Brain pericyte (primary cell): ENCODE measurements around the gene PPP1R1C.

Experiments
- DNase-seq: peaks from one replicate; pipeline ENCODE4 v3.0.0-alpha.2; 2012; ENCODE audit warnings: low read depth, low spot score

Gene PPP1R1C

DNA sequence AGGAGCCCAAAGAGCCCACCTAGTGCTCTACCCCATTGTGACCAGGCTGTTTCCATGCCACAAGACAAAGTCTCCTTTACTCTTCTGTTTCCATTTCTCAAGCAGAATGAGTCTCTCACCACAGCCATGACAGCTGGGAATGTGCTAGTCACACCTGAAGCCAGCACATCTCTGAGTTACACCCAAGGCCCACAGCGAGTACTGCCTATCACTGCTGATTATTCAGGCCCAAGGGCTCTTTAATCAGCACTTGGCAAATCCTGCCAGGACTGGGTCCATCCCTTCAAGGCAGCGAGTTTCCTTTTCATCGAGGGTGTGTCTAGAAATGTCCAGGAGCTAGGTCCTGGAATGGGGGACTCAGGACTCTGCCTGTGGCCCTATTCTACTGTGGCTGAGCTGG lies 14.6 kb upstream of the PPP1R1C start:
- no peak for DNase-seq

DNA sequence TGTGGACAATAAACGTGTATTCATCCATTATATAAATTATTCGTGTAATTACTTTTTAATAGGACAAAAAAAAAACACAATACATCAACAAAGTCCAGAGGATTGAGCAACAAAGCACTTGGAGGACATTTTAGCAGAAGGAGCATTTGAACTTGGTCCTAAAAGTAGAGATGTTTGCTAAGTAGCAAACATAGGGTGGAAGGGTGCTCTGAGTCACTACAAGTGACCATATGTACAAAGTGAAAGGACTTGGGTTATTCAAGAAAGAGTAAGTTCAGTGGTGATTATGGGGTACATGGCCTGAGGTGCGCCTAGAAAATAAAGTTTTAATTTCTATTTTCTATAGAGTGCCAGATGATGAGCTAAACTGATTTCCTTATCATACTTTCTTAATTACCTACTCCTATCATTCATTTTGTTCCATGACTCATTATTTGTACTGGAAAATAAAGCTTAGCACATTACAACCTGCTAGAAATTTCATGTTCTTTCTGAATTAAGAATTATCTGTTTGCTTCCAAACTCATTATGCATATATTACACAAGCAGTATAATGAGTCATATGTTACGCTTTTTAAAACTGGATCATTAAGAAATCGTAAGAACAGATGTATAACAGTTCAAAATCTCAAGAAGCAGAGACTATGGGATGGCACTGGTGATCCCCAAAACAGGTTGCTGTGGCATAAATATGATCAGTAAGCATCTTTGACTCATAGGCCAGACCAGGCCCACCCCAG lies 13.1 kb upstream of the PPP1R1C start:
- no peak for DNase-seq

DNA sequence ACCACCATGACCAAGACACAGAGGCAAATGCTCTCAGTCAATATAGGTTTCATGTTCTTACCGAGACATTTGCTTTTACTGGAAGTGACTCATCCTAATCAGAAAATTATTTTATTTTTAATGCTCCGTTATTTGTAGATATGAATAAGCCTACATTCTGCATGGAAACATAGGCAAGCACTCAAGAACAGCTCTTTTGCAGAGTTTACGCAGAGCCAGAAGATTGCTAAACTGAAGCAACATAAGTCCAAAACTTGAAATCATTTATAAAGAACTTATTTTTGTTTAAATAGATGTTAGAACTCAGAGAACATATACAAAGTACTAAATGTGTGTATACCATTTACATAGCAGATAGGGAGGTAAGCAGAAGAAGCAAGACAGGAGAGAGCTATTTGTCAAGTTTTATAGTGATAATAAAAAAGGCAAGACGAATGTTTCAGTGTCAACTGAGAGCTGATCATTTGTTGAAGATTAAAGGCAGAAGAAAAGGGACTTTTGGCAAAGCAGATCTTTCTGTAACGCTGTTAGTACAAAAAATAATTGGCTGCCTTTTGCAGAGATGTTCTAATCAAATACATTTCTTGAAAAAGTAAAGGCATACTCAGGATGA lies 12.4 kb upstream of the PPP1R1C start:
- DNase-seq, result no peak

DNA sequence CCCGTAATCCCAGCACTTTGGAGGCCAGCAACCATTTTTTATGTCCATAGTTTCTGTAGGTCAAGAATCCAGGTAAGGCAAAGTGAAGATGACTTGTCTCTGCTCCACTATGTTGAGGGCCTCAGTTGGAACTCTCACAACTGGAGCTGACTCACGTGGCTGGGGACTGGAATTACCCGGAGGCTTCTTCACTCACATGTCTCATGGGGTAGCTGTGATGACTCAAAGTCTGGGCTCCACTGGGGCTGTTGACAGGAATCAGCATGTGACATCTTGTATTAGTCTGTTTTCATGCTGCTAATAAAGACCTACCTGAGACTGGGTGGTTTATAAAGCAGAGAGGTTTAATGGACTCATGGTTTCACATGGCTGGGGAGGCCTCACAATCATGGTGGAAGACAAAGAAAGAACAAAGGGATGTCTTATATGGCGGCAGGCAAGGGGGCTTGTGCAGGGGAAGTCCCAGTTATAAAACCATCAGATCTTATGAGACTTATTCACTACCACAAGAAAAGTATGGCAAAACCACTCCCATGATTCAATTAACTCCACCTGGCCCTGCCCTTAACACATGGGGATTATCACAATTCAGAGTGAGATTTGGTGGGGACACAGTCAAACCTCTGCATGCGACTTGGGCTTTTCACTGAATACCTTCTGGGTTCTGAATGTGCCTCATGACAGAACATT lies 7.8 kb upstream of the PPP1R1C start:
- no peak for DNase-seq

DNA sequence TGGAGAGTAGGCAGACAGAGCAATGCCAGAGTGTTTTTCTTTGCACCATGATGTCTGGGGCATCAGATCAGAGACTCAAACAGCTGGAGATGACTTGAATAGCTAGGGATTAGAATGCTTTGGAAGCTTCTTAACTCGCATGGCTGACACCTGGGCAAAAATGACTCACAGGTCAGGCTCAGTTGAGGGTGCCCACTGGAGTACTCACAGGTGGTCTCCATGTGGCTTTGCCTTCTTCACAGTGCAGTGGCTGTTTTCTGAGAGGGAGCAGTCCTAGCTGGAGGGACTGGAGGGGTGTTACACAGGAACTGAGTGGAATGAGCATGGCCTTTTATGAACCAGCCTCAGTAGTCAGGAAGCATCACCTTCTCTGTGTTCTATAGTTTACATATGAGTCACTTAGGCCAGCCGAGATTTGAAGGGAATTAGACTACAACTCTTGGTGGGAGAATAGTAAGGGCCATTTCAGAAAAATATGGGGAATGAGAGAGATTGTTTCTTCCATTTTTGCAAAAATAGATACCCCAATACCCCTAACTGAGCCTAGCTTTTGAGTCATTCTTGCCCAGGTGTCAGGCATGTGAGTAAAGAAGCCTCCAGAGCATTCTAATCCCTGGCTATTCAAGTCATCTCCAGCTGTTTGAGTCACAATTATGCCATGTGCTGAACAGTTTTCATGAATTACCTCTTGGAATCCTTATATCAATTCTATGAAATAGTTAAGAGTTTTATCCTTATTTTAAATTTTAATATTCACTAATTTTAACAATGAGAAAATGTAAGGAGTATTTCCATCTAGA lies 7.1 kb upstream of the PPP1R1C start:
- no peak for DNase-seq

DNA sequence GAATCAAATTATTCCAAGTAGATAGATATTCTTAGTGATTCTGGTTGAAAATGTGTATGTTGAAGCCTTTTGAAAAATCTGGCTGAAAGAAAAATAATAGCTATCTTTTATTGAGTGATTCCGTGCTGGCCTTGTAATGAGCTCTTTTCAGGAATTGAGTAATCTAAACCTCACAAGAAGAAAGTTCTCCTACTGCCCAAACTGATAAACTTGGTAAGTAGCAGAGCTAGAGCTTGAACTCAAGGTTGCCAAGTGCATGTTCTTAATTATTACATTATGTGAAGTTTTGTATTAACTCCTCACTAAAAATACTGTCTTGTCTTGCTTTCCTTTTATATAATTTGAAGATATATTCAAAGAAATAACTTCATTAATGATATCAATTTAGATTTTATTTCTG lies 1.6 kb upstream of the PPP1R1C start:
- no peak for DNase-seq

DNA sequence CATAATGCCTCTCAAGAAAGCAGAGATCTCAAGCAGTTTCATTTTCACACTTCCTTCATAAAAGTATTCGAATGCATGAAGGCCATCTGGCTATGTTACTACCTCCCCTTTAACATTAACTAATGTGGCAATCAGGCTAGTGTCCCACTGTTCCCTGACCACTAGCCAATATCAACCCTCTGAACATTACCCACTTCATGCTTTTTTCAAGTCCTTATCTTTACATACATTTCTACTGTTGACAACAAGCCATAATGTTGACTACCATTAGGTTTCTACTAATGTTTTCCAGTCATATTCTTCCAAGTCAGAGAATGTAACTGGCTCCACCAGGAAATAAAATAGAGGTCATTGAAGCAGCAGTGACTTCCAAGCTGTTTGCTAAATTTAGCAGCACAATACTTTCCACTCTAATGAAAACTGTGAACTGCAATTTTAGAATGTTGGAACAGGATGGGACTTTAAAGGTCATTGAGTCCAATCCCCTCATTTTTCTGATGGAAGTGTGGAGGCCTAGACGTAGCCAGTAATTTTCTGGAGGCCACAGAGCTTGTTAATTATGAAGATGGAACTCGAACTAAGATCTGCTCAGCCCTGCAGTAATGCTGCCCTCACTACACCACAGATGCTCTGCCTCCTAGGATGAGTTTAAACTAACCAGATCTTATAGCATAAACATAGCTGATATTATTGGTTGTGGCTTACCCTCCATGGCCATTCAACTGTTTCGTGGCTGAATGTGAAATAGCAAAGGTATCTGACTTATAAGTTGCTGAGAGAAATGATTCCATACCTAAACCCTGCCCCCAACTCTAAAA lies 630 bp upstream of the PPP1R1C start:
- no peak for DNase-seq

DNA sequence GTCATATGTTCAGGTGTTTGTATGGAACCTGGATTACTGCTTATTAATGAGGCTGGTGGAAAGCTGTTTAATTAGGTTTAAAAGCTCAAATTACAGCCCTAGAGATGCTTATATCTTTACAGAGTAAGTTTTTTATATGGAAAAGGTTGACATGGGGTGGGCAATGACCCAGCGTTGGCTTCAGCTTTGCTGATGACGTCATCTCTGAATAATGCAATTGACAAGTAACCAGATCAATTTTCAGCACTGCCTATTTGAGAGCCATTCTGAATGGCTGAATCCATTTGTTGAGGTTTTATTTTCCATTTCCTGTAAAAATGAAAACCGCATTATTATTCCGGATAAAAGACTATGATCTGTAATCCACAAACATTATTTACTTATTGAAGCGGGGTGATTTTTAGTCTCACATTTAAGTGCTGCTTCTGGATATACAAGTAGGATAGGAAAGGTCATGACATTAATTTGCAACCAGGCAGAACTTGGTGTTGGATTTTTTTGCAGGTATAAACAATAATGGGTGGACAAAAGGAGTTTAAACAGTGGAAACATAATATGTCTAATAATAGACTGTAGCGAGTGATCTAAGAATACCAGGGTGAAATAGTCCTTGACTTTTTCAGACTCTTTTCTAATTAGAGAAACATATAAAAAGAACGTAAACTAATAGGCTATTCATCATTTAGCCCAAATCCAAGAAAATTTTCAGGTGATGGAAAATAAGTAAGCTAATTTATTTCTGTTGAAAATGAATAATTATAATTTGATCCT lies 2.7 kb downstream of the PPP1R1C start:
- DNase-seq, result no peak

DNA sequence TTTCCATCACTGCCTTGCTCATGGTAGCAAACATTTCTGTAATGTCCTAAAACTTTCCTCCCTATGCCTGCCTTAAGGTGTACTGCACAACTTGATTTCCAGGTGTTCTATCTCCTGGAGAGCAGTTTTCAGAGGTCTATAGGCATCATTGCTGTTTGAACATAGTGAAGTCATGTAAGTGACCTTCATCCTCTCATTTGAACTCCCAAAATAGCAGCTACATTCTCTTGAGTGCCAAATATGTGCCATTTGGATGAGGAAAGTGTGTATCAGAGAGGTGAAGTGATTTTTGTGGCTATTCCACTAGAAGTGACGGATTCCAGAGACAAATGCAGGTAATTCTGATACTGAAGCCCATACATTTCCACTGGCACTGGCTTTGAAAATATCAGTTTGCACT lies 3.4 kb downstream of the PPP1R1C start:
- DNase-seq, result no peak

DNA sequence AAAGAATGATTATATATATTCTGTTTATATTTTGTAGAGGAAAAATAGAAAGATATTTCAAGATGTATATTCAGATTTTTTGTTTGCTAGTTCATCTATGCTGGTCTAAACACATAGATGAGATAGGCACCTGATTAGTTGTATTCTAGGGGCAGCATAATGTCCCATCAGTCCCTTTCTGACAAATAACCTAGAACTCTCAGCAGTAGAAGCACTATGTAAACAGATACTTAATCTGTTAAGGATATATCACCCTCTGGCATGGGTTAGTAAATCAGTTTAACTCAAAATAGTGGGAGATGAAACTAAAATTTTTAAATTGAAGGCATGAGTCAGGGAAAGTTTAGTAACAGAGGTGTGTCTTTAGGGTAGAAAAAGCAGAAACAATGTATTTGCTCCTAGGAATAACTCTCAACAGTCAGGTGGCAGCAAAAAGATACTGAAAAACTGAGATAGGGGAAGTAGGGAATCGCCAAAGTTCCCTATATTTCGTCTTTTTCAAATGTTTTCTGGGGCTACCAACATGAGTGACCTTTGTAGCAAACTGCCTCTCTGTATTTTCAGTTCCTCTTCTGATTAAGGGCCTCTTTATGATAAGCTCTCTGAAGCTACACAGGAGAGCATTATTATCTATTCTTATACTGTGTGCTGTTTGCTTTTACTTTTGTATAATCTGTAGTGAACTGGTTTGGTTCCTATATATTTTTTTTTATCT lies 5.7 kb downstream of the PPP1R1C start:
- DNase-seq, result no peak

DNA sequence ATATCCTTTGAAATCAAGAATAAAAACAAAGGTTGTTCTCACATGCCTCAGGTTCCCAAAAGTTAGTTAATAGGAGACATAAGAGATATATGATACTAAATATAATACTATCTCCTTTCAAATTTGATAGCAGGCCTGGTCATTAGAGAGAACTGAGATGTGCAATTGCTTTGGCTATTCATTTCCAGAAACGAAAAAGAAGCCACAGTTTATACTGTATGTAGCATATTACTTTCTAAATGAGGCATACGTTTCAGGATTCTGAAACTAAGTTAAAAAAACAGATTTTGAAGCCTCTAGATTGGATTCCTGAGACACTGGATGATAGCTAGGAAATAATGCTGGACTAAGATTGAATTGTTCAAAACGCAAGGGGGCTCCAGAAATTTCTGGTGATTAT lies 7.1 kb downstream of the PPP1R1C start:
- no peak for DNase-seq

DNA sequence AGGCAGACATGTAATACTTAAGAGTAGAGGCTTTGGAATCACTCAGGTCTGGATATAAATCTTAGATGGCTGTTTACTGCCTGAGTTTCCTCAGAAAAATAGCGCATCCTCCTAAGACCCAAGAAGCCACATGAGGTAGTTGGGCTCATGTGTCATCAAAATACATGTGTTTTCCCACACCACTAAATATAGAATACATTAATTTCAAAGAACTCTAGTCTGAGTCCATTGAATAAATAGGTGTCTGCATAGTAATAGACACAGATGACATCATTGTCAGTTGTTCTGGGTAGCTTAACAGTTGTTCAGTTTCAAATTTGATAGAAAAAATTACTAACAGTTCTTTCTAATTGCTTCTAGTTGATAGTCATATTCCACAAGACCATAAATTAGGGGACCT lies 9.6 kb downstream of the PPP1R1C start:
- no peak for DNase-seq

DNA sequence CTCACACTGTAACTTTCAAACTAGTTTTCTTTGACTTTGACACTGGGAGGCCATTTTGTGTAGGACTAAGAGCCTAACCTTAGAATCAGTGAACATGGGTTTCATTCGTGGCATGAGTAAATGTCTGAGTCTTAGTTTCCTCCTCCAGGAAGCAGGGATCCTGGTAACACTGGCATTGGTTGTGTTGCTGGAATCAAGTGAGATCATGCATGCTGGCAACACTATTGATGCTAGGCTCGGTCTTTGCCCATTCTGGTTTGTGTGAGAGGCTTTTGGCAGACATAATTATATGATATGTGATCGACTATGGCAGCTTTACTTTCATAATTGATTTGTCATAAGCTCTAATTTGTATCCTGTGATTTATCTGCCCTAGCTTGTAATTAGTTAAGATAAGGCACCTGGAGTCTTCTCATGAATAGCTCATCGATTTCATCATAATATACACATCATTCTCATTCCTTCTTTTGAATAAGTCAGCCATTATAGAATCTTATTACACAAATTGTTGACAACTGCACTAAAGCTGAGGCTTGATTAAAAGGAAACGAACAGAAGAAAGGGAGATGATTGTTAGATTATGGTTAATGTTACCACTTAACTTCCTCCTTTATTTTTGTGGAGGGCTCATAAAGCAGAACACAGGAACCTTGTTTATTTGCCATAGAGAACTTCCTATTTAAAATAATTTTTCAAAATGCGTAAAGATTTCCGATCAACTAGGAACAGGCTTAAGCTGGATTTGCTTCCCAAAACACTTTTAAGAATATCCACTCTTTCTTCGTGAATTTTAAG lies 12.6 kb downstream of the PPP1R1C start:
- no peak for DNase-seq

DNA sequence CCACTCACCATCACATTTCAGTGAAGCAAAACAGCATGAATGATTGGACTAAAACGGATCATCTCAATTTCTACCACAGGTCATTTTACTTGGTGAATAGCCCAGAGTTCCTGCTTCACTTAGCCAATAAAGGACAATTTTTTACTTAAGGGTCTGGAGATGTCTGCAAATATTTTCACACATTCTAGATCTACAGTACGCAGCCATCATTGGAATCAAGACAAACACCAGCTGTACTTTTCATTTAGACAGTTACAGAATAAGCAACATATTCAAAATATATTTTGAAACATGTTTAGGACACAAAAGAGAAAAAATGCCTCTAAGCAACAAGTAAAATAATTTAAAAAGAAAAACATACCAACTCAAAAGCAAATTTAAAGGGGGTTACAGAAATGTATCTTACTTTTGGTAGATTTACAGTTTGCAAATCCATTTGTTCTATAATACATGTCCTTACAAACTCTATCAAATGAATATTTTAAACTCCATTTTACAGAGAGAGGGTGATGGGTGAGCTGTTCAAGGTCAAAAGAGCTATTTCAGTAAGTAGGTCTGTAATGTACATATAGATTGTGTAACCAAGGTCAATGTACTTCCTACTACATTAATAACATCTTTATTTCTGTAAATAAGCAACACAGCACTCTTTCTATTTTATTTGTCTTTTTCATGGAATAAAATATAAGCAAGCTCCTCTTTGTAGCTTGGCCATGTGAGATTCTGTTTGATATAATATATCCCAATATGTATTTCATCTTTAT lies 13.4 kb downstream of the PPP1R1C start:
- DNase-seq, result no peak

DNA sequence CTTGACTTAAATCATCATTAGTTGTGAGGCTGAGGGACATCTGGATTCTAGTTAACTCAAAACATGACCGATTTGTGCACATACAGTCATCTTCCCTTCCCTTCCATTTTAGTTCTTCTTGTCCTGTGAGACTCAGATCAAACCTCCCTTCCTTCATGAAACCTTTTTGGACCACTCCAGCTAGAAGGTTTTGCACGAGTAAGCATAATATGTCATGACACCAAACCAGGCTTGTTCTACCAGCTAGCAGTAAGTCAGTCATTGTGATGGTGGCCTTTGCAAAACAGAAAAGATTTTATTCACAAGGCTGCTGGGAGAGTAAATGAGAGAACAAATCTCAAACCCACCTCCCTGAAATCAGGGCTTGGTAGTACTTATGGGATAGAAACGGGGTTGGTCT lies 14.3 kb downstream of the PPP1R1C start:
- no peak for DNase-seq

DNA sequence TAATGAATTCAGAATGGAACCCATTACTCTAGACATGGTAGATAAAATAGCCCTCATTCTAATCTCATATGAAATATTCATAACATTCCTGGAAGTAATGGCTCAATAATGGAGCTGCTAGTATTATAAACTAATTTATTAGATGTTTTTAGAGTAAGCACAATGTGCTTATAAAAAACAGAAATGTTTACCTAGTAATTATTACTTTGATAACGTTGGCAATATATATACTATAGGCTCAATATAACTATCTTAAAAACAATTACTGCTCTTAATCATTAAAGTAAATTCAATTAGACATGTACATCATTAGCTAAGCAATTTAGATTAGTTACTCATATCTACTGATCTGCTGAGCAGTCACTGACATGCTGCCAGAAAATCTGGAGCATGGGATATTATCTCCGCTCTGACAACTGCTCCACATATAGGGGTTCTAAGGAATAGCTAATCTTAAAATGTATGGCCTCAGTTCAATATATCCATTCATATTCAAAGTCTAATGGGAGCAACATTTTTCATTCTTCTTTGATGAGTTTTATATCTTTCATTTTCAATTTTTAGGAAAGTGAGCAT lies 19.4 kb downstream of the PPP1R1C start:
- no peak for DNase-seq

DNA sequence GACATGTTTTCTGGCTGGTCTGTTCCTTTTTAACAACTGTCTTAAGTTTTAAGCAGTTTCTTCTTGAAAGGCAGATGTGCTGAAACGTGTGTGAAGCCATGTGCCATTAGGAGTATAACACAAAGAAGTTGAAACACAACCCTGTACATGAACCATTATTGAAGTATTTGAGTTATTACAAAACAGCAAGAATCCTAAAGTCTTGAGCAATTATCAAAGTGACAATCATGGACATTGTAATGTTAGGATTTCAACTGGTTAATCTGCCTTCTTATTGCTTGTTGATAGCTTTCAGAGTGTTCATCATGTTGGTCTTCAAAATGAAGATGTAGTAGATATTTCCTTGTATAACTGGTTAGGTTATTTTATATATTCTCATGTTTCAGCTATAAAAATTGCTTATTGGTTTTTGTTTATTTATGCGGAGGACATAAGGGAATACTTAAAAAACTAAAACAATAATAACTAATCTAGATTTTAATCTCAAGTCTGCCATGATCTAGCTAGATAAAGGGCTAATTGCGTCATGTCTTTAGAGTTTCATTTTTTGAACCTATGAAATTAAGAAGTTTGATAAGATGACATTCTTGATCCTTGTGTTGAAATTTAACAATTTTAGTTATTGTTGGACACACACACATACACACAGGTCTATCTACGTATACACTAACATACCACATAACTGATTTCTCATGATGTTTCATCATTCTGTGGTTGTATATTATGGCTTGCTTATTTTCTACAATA lies 21.1 kb downstream of the PPP1R1C start:
- no peak for DNase-seq
